CD14-positive monocyte (primary cell): Measurements from ENCODE around the gene GAA. TPM values are rescaled to one million over a fixed set of nuclear protein-coding genes. Genes with fewer than 3 reads are reported as not detected.
A peak's percentile ranks its signal among the peaks of the same experiment; 100 is the strongest.

Source experiments
- DNase-seq, 3 donors: peaks; one replicate each; pipeline ENCODE4 v3.0.0-alpha.2; 2011 to 2022
- H2AFZ ChIP-seq: 2 replicates; pipeline ENCODE4 v1.6.0; 2012; ENCODE audit warnings: mild to moderate bottlenecking, low read depth, low read length, inconsistent platforms; ENCODE audit not compliant: insufficient read depth, poor library complexity, severe bottlenecking
- H3K27ac ChIP-seq, 2 donors: 1 replicate in 1 of 2; 2 replicates in 1 of 2; pipeline ENCODE4 v1.5.1; 2012 to 2013; ENCODE audit warnings: low read length in 2 of 2, control low read depth in 1 of 2, inconsistent platforms in 1 of 2, low read depth in 1 of 2, mild to moderate bottlenecking in 1 of 2
- H3K27me3 ChIP-seq, 2 donors: one replicate each; pipeline versions ENCODE4 v1.6.0 to v1.6.1; 2011 to 2013; ENCODE audit warnings: low read length in 2 of 2; ENCODE audit not compliant: control insufficient read depth in 2 of 2, insufficient read depth in 2 of 2
- H3K36me3 ChIP-seq, 2 donors: replicated peaks in 1 of 2; 1 replicate in 1 of 2; 2 replicates in 1 of 2; pipeline versions ENCODE4 v1.5.1 to v1.6.1; 2012 to 2013; ENCODE audit warnings: low read length in 2 of 2, control low read depth in 1 of 2, inconsistent platforms in 1 of 2, mild to moderate bottlenecking in 1 of 2; ENCODE audit not compliant: insufficient read depth in 2 of 2, control insufficient read depth in 1 of 2
- H3K4me1 ChIP-seq, 2 donors: 1 replicate in 1 of 2; 2 replicates in 1 of 2; pipeline versions ENCODE4 v1.5.1 to v1.6.1; 2012 to 2013; ENCODE audit warnings: low read length in 2 of 2, control low read depth in 1 of 2, inconsistent platforms in 1 of 2, mild to moderate bottlenecking in 1 of 2, moderate library complexity in 1 of 2; ENCODE audit not compliant: insufficient read depth in 2 of 2, control insufficient read depth in 1 of 2
- H3K4me2 ChIP-seq: replicated peaks from 2 replicates; pipeline ENCODE3; 2012; ENCODE audit warnings: low read length, moderate library complexity, mild to moderate bottlenecking; ENCODE audit not compliant: poor library complexity, severe bottlenecking; ENCODE audit errors: extremely low read depth
- H3K4me3 ChIP-seq, 3 experiments: fragments of 200-600 bp in 1 of 3; sonication (generic) in 1 of 3; replicated peaks in 1 of 3; 1 replicate in 2 of 3; 2 replicates in 1 of 3; pipeline ENCODE4 v1.5.1; 2011 to 2013; ENCODE audit warnings: low read length in 3 of 3, mild to moderate bottlenecking in 3 of 3, control low read depth in 2 of 3, low read depth in 2 of 3, inconsistent platforms in 1 of 3, moderate library complexity in 1 of 3
- H3K79me2 ChIP-seq: 2 replicates; pipeline ENCODE4 v1.6.0; 2012; ENCODE audit warnings: mild to moderate bottlenecking, control low read depth, inconsistent platforms, low read length, moderate library complexity; ENCODE audit not compliant: insufficient read depth
- H3K9ac ChIP-seq: 2 replicates; pipeline ENCODE4 v1.6.0; 2017; ENCODE audit warnings: low read length, mild to moderate bottlenecking; ENCODE audit not compliant: insufficient read depth, poor library complexity, severe bottlenecking
- H3K9me3 ChIP-seq, 2 donors: replicated peaks in 1 of 2; 1 replicate in 1 of 2; 2 replicates in 1 of 2; pipeline versions ENCODE4 v1.5.1 to v1.6.1; 2012 to 2013; ENCODE audit warnings: low read length in 2 of 2, control low read depth in 1 of 2; ENCODE audit not compliant: control insufficient read depth in 1 of 2, insufficient read depth in 1 of 2
- H4K20me1 ChIP-seq: 2 replicates; pipeline ENCODE4 v1.6.0; 2012; ENCODE audit warnings: mild to moderate bottlenecking, low read length, control low read depth, moderate library complexity; ENCODE audit not compliant: insufficient read depth
- H3K27ac Mint-ChIP-seq, 7 donors: one replicate each; pipeline ENCODE4 v1.8.0; 2020; ENCODE audit warnings: mild to moderate bottlenecking in 7 of 7, mixed read lengths in 7 of 7, moderate library complexity in 6 of 7, inconsistent platforms in 2 of 7
- H3K27me3 Mint-ChIP-seq, 3 donors: one replicate each; pipeline ENCODE4 v1.8.0; 2021 to 2022; ENCODE audit warnings: low read depth in 3 of 3, mild to moderate bottlenecking in 3 of 3, mixed read lengths in 3 of 3, moderate library complexity in 3 of 3, inconsistent platforms in 1 of 3
- H3K36me3 Mint-ChIP-seq, 2 donors: one replicate each; pipeline ENCODE4 v1.8.0; 2020; ENCODE audit warnings: mixed read lengths in 2 of 2, inconsistent platforms in 1 of 2, mild to moderate bottlenecking in 1 of 2
- H3K4me1 Mint-ChIP-seq: one replicate; pipeline ENCODE4 v1.8.0; 2020; ENCODE audit warnings: mild to moderate bottlenecking, mixed read lengths
- H3K4me3 Mint-ChIP-seq, 2 donors: one replicate each; pipeline ENCODE4 v1.8.0; 2020; ENCODE audit warnings: mild to moderate bottlenecking in 2 of 2, mixed read lengths in 2 of 2, moderate library complexity in 1 of 2
- H3K9me3 Mint-ChIP-seq, 7 donors: one replicate each; pipeline ENCODE4 v1.8.0; 2020 to 2022; ENCODE audit warnings: mixed read lengths in 7 of 7, mild to moderate bottlenecking in 6 of 7, moderate library complexity in 6 of 7, inconsistent platforms in 2 of 7
- WGBS: methylation state at CpG from one replicate; pipeline ENCODE4 v1.1.5; 2013; ENCODE audit warnings: missing lambda C conversion rate; ENCODE audit not compliant: insufficient coverage; 5-methylcytosine and 5-hydroxymethylcytosine counted together
- intact Hi-C, 2 donors: fragments of 100-400 bp; cut with micrococcal nuclease; formaldehyde crosslinking; loops; one replicate each; pipeline versions ENCODE4 v1.15.0 to v1.15.1; 2023
- polyA plus RNA-seq, 3 donors: library from polyadenylated mRNA; depleted of rRNA in 1 of 3; unstranded in 2 of 3; stranded (reverse) in 1 of 3; fragments of 300-500 nt in 2 of 3; fragments of >200 nt in 1 of 3; fragmentation: Illumina TruSeq in 2 of 3; gene quantifications; 1 replicate in 2 of 3; 2 replicates in 1 of 3; pipeline ENCODE4 v1.2.3, GENCODE V29; 2012 to 2021
- TF ChIP-seq, protein P1 (sequence below): fragments of 200-600 bp; IDR thresholded peaks from one replicate; pipeline ENCODE4 v1.8.0; 2022; ENCODE audit warnings: antibody characterized with exemption, mild to moderate bottlenecking

The GAA gene
- polyA plus RNA-seq, 3 donors: 116 to 140 (median 120) TPM

DNA sequence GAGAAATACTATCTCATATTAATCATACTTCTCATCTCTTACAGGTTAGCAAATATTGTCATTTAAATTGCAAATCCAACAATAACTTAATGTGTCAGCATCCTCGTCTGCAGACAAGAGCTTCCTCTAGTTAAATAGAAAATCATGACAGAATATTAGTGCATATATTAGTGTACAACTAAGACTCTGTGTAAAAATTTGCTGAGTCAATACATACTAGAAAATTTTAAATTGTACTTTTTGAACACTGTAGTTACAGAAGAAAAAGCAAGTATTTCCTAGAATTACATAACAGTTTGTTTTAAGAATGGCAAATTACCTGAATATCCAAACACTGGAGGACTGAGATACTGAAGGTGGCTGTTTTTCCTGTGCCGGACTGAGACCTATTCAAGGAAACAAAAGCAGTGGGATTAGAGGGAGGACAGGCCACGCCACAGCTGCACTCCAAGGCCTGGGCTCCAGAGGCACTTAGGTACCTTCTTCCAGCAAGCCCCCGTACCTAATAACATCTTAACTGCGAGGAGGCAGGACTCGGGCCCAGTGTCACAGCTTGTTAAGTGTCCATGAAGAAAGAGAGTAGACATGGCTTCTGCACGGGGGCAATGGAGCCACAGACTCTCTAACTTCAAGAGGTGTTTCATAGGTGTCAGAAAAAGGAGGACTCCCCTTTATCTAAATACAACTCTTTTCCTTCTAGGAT lies 40.2 kb downstream of the GAA start:
- H3K27me3 Mint-ChIP-seq: no peaks in the 10 kb centered on the region
- WGBS: no CpG with 5 or more reads among the region's 7 CpGs
- peaks cover 70 to 79% of the 10 kb centered on the region in 2 donors for H3K36me3 Mint-ChIP-seq

DNA sequence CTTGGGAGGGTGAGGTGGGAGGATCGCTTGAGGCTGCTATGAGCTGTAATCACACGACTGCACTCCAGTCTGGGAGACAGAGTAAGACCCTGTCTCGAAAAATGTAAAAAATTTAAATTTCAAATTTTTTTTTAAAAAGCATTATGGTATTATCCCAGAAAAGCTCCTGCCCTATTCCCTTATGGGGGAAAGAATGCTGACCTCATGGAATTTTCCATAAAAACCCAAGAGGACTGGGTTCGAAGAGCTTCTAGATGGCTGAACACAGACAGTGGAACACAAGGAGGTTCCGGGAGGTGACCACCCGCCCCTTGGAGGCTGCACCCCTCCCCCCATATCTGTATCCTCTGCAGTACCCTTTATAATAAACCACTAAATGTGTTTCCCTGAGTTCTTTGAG lies 41.5 kb downstream of the GAA start:
- no peaks in the 10 kb centered on the region for H3K27me3 Mint-ChIP-seq
- Histone ChIP-seq H3K79me2 (peaks cover 65% of the 10 kb centered on the region), H3K27ac (no peak overlapping the region), H3K4me3 (no peak overlapping the region), H3K4me2 (no peak overlapping the region), H2AFZ (no peak overlapping the region), H3K9ac (no peak overlapping the region), H3K4me1 (peaks cover 21 to 27% of the 10 kb centered on the region in 2 donors), H4K20me1 (peaks cover 60% of the 10 kb centered on the region), H3K9me3 (no peaks in the 10 kb centered on the region), H3K36me3 (peaks cover 62 to 68% of the 10 kb centered on the region in 2 donors), H3K27me3 (no peaks in the 10 kb centered on the region)
- TF ChIP-seq, protein P1, sequence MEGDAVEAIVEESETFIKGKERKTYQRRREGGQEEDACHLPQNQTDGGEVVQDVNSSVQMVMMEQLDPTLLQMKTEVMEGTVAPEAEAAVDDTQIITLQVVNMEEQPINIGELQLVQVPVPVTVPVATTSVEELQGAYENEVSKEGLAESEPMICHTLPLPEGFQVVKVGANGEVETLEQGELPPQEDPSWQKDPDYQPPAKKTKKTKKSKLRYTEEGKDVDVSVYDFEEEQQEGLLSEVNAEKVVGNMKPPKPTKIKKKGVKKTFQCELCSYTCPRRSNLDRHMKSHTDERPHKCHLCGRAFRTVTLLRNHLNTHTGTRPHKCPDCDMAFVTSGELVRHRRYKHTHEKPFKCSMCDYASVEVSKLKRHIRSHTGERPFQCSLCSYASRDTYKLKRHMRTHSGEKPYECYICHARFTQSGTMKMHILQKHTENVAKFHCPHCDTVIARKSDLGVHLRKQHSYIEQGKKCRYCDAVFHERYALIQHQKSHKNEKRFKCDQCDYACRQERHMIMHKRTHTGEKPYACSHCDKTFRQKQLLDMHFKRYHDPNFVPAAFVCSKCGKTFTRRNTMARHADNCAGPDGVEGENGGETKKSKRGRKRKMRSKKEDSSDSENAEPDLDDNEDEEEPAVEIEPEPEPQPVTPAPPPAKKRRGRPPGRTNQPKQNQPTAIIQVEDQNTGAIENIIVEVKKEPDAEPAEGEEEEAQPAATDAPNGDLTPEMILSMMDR: no peak
- WGBS: 100% methylated on average over 2 of the region's 6 CpGs
- DNase-seq: no peak
- peaks cover 23% of the 10 kb centered on the region for H3K4me1 Mint-ChIP-seq
- peaks cover 56 to 66% of the 10 kb centered on the region in 2 donors for H3K36me3 Mint-ChIP-seq
- peak overlapping the region in 1 of 7 donors; percentile 66 for H3K27ac Mint-ChIP-seq
- H3K4me3 Mint-ChIP-seq: no peak overlapping the region
- intact Hi-C loops: loop anchor here in 1 of 2 donors (10.0 kb wide), 1 partner anchor 108 kb away; the partner anchor contains the start of genes CCDC40 and TBC1D16
- no peaks in the 10 kb centered on the region for H3K9me3 Mint-ChIP-seq

More for the DNA sequence above, 40.2 kb downstream of the GAA start:
- intact Hi-C loops: loop anchor here in 1 of 2 donors (10.0 kb wide), 1 partner anchor 107 kb away; the partner anchor contains the start of genes CCDC40 and TBC1D16
- H3K4me2 ChIP-seq: no peak overlapping the region
- peaks cover 60% of the 10 kb centered on the region for H4K20me1 ChIP-seq
- H3K4me1 Mint-ChIP-seq: peaks cover 20% of the 10 kb centered on the region
- TF ChIP-seq, protein P1: no peak
- H2AFZ ChIP-seq: no peak overlapping the region
- peaks cover 17 to 21% of the 10 kb centered on the region in 2 donors for H3K4me1 ChIP-seq
- no peak for DNase-seq
- H3K27ac Mint-ChIP-seq: no peak overlapping the region
- H3K4me3 ChIP-seq: no peak overlapping the region
- no peaks in the 10 kb centered on the region for H3K27me3 ChIP-seq
- no peak overlapping the region for H3K9ac ChIP-seq
- H3K4me3 Mint-ChIP-seq: no peak overlapping the region
- H3K27ac ChIP-seq: no peak overlapping the region
- peaks cover 55% of the 10 kb centered on the region for H3K79me2 ChIP-seq
- no peaks in the 10 kb centered on the region for H3K9me3 ChIP-seq
- peaks cover 75 to 81% of the 10 kb centered on the region in 2 donors for H3K36me3 ChIP-seq
- H3K9me3 Mint-ChIP-seq: no peaks in the 10 kb centered on the region
